HG02571 (cell line): ENCODE measurements around the gene EPS8L1.
"Not testable (repeated sequence)": the region's sequence is repeated elsewhere in the genome, so short reads cannot be mapped to it uniquely, and the experiment has no call there.

ENCODE experiments used
- ATAC-seq: cut with Tn5 transposase; IDR thresholded peaks from one replicate; pipeline ENCODE4 v1.9.1; 2021; ENCODE audit warnings: mild to moderate bottlenecking, moderate library complexity; ENCODE audit not compliant: unreplicated experiment

EPS8L1 gene

GRCh38 chr19:55075371-55075998 is at the start of gene EPS8L1:
EPS8L1 (plus strand) TSS chr19:55075869; CDS start chr19:55076445, 576 bp downstream.
- no peak for ATAC-seq

GRCh38 chr19:55027140-55027471 is 48.6 kb upstream of the EPS8L1 start:
- ATAC-seq: not testable (repeated sequence)

DNA sequence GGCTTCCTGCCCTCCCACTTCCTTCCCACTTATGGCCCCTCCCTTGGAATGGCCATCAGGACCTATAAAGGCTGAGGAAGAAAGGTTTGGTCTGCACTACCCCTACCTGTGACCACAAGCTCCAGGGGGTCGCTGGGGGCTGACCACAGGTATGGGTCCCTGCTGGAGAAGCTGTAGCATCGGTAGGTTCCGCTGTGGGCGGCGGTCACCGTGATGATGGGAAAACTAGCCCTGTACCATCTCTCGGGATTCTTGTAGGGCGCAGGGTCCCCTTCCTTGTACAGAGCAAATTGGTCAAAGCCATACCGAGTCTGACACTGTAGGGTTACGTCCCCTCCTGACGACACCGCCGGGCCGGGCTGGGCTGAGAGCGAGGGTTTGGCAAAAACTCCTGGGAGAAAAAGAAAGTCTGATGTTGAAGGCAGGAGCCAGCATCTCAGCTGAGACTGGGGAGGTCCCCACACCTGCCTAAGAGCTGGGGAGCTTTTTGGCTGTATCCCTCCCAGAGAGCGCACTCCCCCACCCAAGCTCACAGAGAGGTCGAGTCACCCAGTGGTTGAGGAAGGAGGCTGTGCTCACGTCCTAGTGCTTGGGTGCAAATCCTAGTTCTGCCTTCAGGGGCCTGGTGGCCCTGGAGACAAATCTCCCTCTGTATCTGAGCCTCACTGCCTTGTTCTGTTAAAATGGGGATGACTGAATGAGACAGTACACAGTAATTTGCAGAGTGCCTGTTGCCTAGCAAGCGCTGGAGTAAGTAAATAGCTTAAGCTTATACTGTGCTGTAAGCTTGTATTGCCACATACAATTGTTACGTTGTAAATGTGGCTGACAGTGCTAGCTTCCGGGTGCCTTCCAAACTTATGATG is 48.0 kb upstream of the EPS8L1 start:
- ATAC-seq: no peak

DNA sequence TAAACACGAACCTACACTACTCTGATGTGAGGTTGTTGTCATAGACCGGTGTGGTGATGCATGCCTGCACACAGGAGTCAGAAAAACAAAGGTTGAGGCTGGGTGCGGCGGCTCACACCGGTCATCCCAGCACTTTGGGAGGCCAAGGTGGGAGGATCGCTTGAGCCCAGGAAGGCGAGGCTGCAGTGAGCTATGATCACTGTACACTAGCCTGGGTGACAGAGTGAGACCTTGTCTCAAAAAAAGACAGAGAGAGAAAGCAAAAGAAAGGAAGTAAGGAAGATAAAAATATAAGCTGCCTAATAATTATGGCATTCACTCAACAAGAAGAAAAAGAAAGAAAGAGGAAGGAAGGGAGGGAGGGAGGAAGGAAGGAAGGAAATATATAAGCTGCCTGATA is 46.9 kb upstream of the EPS8L1 start:
- ATAC-seq: no peak

DNA sequence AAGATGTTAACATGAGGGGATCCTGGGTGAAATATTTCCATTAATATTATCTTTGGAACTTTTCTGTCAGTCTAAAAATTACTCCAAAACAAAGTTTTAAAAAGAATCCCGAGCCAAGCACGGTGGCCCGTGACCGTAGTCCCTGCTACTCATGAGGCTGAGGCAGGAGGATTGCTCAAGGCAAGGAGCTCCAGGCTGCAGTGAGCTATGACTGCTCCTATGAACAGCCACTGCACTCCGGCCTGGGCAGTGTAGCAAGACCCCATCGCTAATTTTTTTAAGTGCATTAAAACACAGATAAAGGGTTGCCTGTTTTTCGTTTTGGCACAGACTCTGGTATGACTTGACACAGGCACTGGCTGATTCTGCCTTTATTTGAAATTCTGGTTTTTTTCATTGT is 44.5 kb upstream of the EPS8L1 start:
- ATAC-seq: no peak

DNA sequence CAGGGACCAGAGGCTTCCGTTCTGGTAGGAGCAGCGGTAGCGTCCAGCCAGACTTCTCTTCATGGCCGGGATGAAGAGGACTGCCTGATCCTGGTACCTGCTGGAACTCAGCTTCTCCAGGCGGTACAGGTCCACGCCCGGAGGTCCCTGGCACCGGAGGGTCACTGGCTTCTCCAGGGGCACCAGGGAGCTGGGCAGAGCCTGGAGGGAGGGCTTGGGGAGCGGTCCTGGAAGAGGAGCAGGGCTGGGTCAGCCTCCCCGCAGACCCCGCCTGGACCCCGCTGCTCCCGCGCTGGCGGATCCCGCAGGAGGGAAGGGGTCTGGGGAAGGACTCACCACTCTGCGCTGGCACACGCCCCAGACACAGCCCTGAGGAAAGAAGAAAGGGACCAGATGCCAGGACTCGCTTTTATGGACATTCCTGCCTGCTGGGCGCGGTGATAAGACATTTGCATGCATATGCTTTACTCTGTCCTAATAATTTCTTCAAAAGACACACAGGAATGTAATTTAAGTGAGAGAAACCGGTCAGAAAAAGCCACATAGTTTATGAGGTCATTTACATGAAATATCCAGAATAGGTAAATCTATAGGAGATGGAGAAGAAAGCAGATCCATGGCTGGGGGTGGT is 43.4 kb upstream of the EPS8L1 start:
- no peak for ATAC-seq

- not testable (repeated sequence) for ATAC-seq
These were observed 42.6 kb upstream of the EPS8L1 start for GRCh38 chr19:55032976-55033643.

- no peak for ATAC-seq
These were observed 40.9 kb upstream of the EPS8L1 start for GRCh38 chr19:55034751-55035150.

- ATAC-seq: no peak
These were observed 39.6 kb upstream of the EPS8L1 start for GRCh38 chr19:55036058-55036457.

GRCh38 chr19:55037603-55038002 is 38.1 kb upstream of the EPS8L1 start:
- not testable (repeated sequence) for ATAC-seq

DNA sequence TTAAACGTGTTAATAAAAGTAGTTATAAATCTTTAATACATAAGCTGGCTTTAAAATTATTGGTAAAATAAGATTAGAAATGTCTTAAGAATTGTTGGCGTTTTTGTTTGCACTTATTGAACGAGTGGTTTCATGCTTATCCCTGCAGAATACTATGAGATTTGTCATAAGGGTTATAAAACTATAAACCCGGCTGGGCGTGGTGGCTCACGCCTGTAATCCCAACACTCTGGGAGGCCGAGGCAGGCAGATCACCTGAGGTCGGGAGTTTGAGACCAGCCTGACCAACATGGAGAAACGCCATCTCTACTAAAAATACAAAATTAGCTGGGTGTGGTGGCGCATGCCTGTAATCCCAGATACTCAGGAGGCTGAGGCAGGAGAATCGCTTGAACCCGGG is 35.0 kb upstream of the EPS8L1 start:
- not testable (repeated sequence) for ATAC-seq

DNA sequence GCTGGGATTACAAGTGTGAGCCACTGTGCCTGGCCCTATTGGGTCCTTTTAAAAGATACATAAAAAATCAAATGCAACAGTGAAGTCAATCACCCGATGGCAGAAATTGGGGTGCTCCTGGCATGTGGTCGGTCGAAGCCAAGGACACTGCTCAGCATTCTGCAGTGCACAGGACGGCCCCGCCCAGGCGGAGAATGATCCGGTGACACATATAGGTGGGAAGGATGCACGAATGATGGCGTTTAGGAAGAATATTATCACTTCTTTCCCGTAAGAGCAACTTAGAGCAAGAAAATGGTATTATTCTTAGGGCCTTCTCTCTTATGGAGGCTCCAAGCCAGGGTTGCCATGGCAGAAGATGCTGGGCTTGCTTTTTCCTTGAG is 34.4 kb upstream of the EPS8L1 start:
- no peak for ATAC-seq

DNA sequence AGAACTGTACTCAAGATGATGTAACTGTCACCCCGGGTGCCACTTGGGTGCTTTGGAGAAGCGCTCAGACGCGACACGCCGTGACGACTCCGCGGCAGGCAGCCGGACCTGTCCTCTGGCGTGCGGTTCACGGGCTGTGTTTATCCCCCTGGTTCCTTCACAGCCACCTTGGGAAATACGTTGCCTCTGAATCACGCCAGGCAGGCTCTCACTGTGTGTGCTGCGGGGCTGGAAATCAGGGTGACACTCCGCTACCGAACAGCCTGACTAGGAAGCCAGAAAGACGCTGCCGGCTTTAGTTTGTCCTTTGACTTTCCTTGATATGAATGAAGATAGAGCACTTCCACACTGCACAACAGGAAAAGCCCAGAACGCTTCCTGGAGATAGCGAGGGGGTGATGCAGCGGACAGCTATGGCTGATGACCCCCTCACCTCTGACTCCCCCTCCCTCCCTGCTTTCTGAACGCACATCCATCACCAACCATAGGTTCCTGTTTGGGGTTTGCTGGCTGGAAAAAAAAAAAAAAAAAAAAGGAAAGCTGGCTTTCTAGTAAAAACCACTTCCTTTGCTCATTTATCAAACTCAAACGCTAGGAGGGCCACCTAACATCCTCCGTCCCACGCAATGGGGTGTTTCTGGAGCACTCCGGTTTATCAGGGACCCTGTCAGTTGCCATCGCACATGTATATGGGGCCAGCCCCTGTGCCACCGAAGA is 33.9 kb upstream of the EPS8L1 start:
- no peak for ATAC-seq

- ATAC-seq: no peak
These were observed 33.4 kb upstream of the EPS8L1 start for GRCh38 chr19:55042344-55042678.

DNA sequence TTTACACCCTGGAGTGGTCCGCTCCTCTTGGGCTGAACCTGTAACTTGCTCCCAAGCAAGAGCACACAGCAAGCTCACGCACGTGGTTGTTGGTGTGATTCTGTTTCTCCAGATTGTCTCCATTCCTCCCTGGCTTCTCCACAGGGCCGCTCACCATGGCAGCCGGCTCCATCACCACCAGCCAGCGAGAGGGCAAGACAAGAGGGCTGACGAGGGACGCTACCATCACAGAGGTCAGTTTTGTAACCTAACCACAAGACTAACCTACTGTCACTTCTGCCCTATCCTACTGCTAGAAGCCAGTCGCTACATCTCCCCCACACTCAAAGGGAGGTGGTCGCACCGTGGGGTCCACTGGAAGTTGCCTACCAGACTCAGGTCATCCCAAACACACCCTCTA is 33.0 kb upstream of the EPS8L1 start:
- no peak for ATAC-seq

GRCh38 chr19:55044286-55044685 is 31.4 kb upstream of the EPS8L1 start:
- ATAC-seq: no peak

- ATAC-seq: no peak
These were observed 30.6 kb upstream of the EPS8L1 start for GRCh38 chr19:55044771-55045716.

GRCh38 chr19:55046975-55047622 is 28.6 kb upstream of the EPS8L1 start:
- no peak for ATAC-seq

- no peak for ATAC-seq
These were observed 27.7 kb upstream of the EPS8L1 start for GRCh38 chr19:55047951-55048350.
